HG03066 (cell line): ENCODE data around the gene VAX1.
"Not testable (repeated sequence)": the region's sequence is repeated elsewhere in the genome, so short reads cannot be mapped to it uniquely, and the experiment has no call there.

Source experiments
- ATAC-seq: cut with Tn5 transposase; IDR thresholded peaks from one replicate; pipeline ENCODE4 v1.9.1; 2021; ENCODE audit warnings: low read depth; ENCODE audit not compliant: unreplicated experiment

VAX1 gene

DNA sequence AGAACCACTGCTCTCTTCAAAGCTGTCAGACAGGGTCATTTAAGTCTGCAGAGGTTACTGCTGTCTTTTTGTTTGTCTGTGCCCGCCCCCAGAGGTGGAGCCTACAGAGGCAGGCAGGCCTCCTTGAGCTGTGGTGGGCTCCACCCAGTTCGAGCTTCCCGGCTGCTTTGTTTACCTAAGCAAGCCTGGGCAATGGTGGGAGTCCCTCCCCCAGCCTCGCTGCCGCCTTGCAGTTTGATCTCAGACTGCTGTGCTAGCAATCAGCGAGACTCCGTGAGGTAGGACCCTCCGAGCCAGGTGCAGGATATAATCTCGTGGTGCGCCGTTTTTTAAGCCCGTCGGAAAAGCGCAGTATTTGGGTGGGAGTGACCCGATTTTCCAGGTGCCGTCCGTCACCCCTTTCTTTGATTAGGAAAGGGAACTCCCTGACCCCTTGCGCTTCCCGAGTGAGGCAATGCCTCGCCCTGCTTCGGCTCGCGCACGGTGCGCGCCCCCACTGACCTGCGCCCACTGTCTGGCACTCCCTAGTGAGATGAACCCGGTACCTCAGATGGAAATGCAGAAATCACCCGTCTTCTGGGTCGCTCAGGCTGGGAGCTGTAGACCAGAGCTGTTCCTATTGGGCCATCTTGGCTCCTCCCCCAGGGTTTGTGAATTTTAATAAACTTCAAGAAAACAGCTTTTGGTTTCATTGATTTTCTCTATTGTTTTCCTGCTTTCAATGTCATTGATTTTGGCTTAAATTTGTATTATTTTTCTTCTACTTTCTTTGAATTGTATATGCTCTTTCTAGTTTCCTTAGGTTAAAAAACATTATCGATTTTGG, 53.4 kb downstream of the VAX1 start:
- ATAC-seq, result not testable (repeated sequence)
